ENCODE measurements around the gene SCARB1.

Gene SCARB1

DNA sequence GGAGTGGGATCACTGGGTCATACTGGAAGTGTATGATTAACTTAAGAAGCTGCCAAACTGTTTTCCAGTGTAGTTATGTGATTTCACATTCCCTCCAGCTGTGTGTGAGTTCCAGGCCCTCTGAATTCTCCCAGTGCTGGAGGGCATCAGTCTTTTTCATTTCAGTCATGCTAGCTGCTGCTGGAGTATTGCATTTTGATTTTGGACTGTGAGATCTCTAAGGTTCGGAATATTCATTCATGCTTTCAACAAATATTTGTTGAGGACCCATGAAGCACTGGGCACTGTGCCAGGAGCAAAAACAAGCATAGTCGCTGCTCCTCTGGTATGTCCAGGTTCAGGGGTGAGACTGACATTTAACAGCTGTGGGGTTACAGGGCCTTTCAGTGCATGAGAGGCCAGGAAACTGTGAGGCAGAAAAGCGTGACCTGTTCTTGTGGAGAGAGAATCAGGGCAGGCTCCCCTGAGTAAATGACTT is 133.2 kb downstream of the SCARB1 start:
- no peak for DNase-seq (ENCODE audit: low read depth in 2 of 2)

- no peak for DNase-seq (ENCODE audit: low read depth in 2 of 2)
These were observed 135.7 kb downstream of the SCARB1 start for GRCh38 chr12:124727922-124728321.

DNA sequence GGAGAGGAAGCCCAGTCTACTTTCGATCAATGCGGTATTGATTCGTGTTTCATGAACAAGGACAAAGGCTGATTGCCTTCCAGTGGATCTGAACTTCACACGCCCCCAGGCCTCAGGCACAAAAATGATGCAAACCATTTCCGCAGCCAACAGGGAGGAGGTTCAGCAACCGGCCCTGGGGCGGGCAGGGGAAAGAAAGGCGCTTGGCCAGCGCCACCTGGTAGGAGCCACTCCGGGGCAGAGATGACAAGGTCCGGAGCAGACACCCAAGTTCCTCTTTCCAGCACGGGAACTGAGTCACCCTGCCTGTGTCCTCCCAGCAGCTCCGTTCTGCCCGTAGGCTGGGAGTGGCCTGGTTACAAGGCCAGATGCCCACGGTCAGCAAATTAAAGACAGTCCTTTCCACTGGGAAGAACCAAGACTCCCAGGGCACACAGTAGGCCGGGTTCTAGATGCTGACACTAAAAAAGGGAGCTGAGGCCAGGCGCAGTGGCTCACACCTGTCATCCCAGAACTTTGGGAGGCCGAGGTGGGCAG is 136.3 kb downstream of the SCARB1 start:
- no peak for DNase-seq (ENCODE audit: low read depth in 2 of 2)
